NCI-H2107 (cell line): ENCODE data around the gene ISL2.

Experiments
- DNase-seq: peaks from one replicate; lab custom pipeline; 2025; lab: John Stamatoyannopoulos, UW

ISL2 gene

GRCh38 chr15:76327191-76328105 is 9.1 kb upstream of the ISL2 start:
- DNase-seq = no peak

GRCh38 chr15:76328106-76328696 is 8.4 kb upstream of the ISL2 start:
- DNase-seq = no peak

GRCh38 chr15:76328958-76329357 is 7.6 kb upstream of the ISL2 start:
- DNase-seq = no peak

GRCh38 chr15:76330080-76330680 is 6.4 kb upstream of the ISL2 start:
- DNase-seq = no peak

- no peak for DNase-seq
Measured at GRCh38 chr15:76332796-76333195, 3.8 kb upstream of the ISL2 start.

GRCh38 chr15:76333309-76333708 is 3.3 kb upstream of the ISL2 start:
- no peak for DNase-seq

GRCh38 chr15:76333720-76334437 is 2.7 kb upstream of the ISL2 start:
- no peak for DNase-seq

GRCh38 chr15:76334438-76335306 is 1.9 kb upstream of the ISL2 start:
- no peak for DNase-seq

- no peak for DNase-seq
Measured at GRCh38 chr15:76335307-76336253, 993 bp upstream of the ISL2 start.

- no peak for DNase-seq
Measured at GRCh38 chr15:76337059-76337695, 604 bp downstream of the ISL2 start.

GRCh38 chr15:76337696-76338485 is 1.3 kb downstream of the ISL2 start:
- DNase-seq = no peak

- no peak for DNase-seq
Measured at GRCh38 chr15:76338486-76339304, 2.1 kb downstream of the ISL2 start.

GRCh38 chr15:76339305-76340197 is 3.0 kb downstream of the ISL2 start:
- DNase-seq = no peak

GRCh38 chr15:76340198-76340802 is 3.7 kb downstream of the ISL2 start:
- DNase-seq = no peak

GRCh38 chr15:76340803-76341365 is 4.3 kb downstream of the ISL2 start:
- DNase-seq = no peak

GRCh38 chr15:76341366-76342057 is 4.9 kb downstream of the ISL2 start:
- peak; percentile 48 for DNase-seq
